Gastrocnemius medialis (tissue), 4 donors: ENCODE data around the gene PRPF31. TPM values are rescaled to one million over a fixed set of nuclear protein-coding genes. Genes with fewer than 3 reads are reported as not detected.

ENCODE experiments used
- ATAC-seq, 2 donors: fragments of 150-250 bp; one replicate each; pipeline ENCODE4 v1.9.1; 2016
- DNase-seq, 2 donors: peaks; one replicate each; pipeline ENCODE4 v3.0.0-alpha.2; 2019
- H3K27ac ChIP-seq, 4 donors: fragments of 200-600 bp; sonication (generic); 1 replicate in 1 of 4; 2 replicates in 3 of 4; pipeline ENCODE4 v1.5.1; 2016 to 2018; ENCODE audit warnings: mild to moderate bottlenecking in 2 of 4, moderate library complexity in 1 of 4
- H3K27me3 ChIP-seq, 3 donors: fragments of 200-600 bp; sonication (generic) in 2 of 3; 1 replicate in 1 of 3; 2 replicates in 2 of 3; pipeline versions ENCODE4 v1.5.1 to v1.6.0; 2016 to 2019; ENCODE audit warnings: mild to moderate bottlenecking in 1 of 3, moderate library complexity in 1 of 3
- H3K36me3 ChIP-seq, 2 donors: fragments of 200-600 bp; sonication (generic) in 1 of 2; one replicate each; pipeline ENCODE4 v1.5.1; 2017 to 2018
- H3K4me1 ChIP-seq, 2 donors: fragments of 200-600 bp; sonication (generic) in 1 of 2; one replicate each; pipeline ENCODE4 v1.5.1; 2016 to 2017; ENCODE audit warnings: mild to moderate bottlenecking in 2 of 2
- H3K4me3 ChIP-seq, 4 donors: fragments of 200-600 bp; sonication (generic) in 3 of 4; 1 replicate in 1 of 4; 2 replicates in 3 of 4; pipeline ENCODE4 v1.5.1; 2016 to 2019; ENCODE audit warnings: mild to moderate bottlenecking in 2 of 4
- H3K9me3 ChIP-seq, 3 donors: fragments of 200-600 bp; sonication (generic) in 2 of 3; 1 replicate in 1 of 3; 2 replicates in 2 of 3; pipeline ENCODE4 v1.5.1; 2016 to 2019
- CTCF ChIP-seq, 5 experiments: fragments of 450-650 bp in 3 of 5; fragments of 200-600 bp in 2 of 5; sonication (generic) in 2 of 5; IDR thresholded peaks in 4 of 5; conservative IDR thresholded peaks in 1 of 5; 1 replicate in 4 of 5; 2 replicates in 1 of 5; pipeline ENCODE4 v1.5.1; 2016 to 2019; ENCODE audit warnings: antibody characterized with exemption in 5 of 5, mild to moderate bottlenecking in 3 of 5, moderate library complexity in 3 of 5
- POLR2A ChIP-seq, 2 donors: fragments of 450-650 bp; IDR thresholded peaks; one replicate each; pipeline ENCODE4 v1.6.1; 2017; ENCODE audit warnings: antibody characterized with exemption in 2 of 2, mild to moderate bottlenecking in 2 of 2, moderate library complexity in 2 of 2
- in situ Hi-C, 4 donors: fragments of 200-750 bp; cut with MboI; loops; one replicate each; pipeline versions ENCODE4 v1.15.0 to v1.8.0; 2017; ENCODE audit warnings: low sequenced_read_pairs in 4 of 4
- intact Hi-C: fragments of 100-400 bp; cut with DNase I; formaldehyde crosslinking; loops from one replicate; pipeline ENCODE4 v1.15.1; 2023; ENCODE audit warnings: low total_unique reads
- total RNA-seq, 4 donors: library from RNA; depleted of rRNA; stranded (reverse); fragments of >200 nt; gene quantifications; one replicate each; pipeline versions ENCODE4 v1.1.0 to v1.2.3, GENCODE V29; 2016

Gene PRPF31
- total RNA-seq, 4 donors from 2014 or later: 26.6 to 39.4 (median 37.2) TPM

GRCh38 chr19:54149021-54149812 lies 33.7 kb downstream of the PRPF31 start:
- H3K4me3 ChIP-seq: no peak overlapping the region
- H3K36me3 ChIP-seq: peaks cover 3 to 100% of the 10 kb centered on the region in 2 donors
- no peaks in the 10 kb centered on the region for H3K4me1 ChIP-seq
- TF ChIP-seq POLR2A (IDR thresholded peaks at IDR 0.05) (no peak), CTCF (IDR thresholded peaks at IDR 0.05 in 4 of 5, conservative IDR thresholded peaks at IDR 0.05 in 1 of 5) (no peak)
- in situ Hi-C loops: no loop called here
- DNase-seq: no peak
- ATAC-seq: no peak
- intact Hi-C loops: no loop called here
- no peak overlapping the region for H3K27ac ChIP-seq
- no peaks in the 10 kb centered on the region for H3K9me3 ChIP-seq
- H3K27me3 ChIP-seq: no peaks in the 10 kb centered on the region

- no peaks in the 10 kb centered on the region for H3K27me3 ChIP-seq
- intact Hi-C loops (no loop called here), in situ Hi-C loops (no loop called here)
- H3K36me3 ChIP-seq: peaks cover 0 to 100% of the 10 kb centered on the region in 2 donors
- H3K9me3 ChIP-seq: no peaks in the 10 kb centered on the region
- TF ChIP-seq CTCF (IDR thresholded peaks at IDR 0.05 in 4 of 5, conservative IDR thresholded peaks at IDR 0.05 in 1 of 5): no peak
- TF ChIP-seq POLR2A (IDR thresholded peaks at IDR 0.05): no peak
- no peak for DNase-seq
- no peak for ATAC-seq
- no peak overlapping the region for H3K4me3 ChIP-seq
- no peak overlapping the region for H3K27ac ChIP-seq
- H3K4me1 ChIP-seq: no peaks in the 10 kb centered on the region
Measured at GRCh38 chr19:54151362-54152035, 35.9 kb downstream of the PRPF31 start.

GRCh38 chr19:54152267-54152666 lies 36.7 kb downstream of the PRPF31 start:
- DNase-seq: no peak
- in situ Hi-C loops (no loop called here), intact Hi-C loops (no loop called here)
- Histone ChIP-seq H3K27me3 (no peaks in the 10 kb centered on the region), H3K4me3 (no peak overlapping the region), H3K4me1 (no peaks in the 10 kb centered on the region), H3K36me3 (peaks cover 0 to 99% of the 10 kb centered on the region in 2 donors), H3K27ac (no peak overlapping the region), H3K9me3 (no peaks in the 10 kb centered on the region)
- no peak for ATAC-seq
- TF ChIP-seq POLR2A (IDR thresholded peaks at IDR 0.05) (no peak), CTCF (IDR thresholded peaks at IDR 0.05 in 4 of 5, conservative IDR thresholded peaks at IDR 0.05 in 1 of 5) (no peak)

GRCh38 chr19:54152878-54153524 lies 37.4 kb downstream of the PRPF31 start:
- no peak for ATAC-seq
- in situ Hi-C loops (no loop called here), intact Hi-C loops (no loop called here)
- Histone ChIP-seq H3K4me3 (no peak overlapping the region), H3K27me3 (no peaks in the 10 kb centered on the region), H3K4me1 (peaks cover 0 to 1% of the 10 kb centered on the region in 2 donors), H3K27ac (peak overlapping the region in 1 of 4 donors; percentile 18), H3K36me3 (peaks cover 0 to 99% of the 10 kb centered on the region in 2 donors), H3K9me3 (no peaks in the 10 kb centered on the region)
- DNase-seq: no peak
- TF ChIP-seq CTCF (IDR thresholded peaks at IDR 0.05 in 4 of 5, conservative IDR thresholded peaks at IDR 0.05 in 1 of 5) (no peak), POLR2A (IDR thresholded peaks at IDR 0.05) (no peak)
